ENCODE results near the gene PCARE. TPM values are rescaled to one million over a fixed set of nuclear protein-coding genes. Genes with fewer than 3 reads are reported as not detected.

PCARE gene
- total and polyA plus RNA-seq, 4 donors: not detected

GRCh38 chr2:29035016-29035745, 39.1 kb downstream of the PCARE start:
- Histone ChIP-seq H3K9ac (ENCODE audit: low read depth in 1 of 2, low read length in 2 of 2) (no peak overlapping the region), H3K4me3 (ENCODE audit: low read depth in 1 of 3, low read length in 3 of 3) (no peak overlapping the region), H3K27ac (ENCODE audit: low read depth in 1 of 2, low read length in 2 of 2) (no peak overlapping the region), H3K4me1 (ENCODE audit: control insufficient read depth in 4 of 4, insufficient read depth in 4 of 4, low read length in 3 of 4) (no peaks in the 10 kb centered on the region), H3K9me3 (ENCODE audit: control insufficient read depth in 4 of 4, low read length in 3 of 4) (no peaks in the 10 kb centered on the region), H3K36me3 (ENCODE audit: control insufficient read depth in 4 of 4, insufficient read depth in 3 of 4, low read depth in 1 of 4, low read length in 3 of 4) (no peaks in the 10 kb centered on the region), H3K27me3 (ENCODE audit: control insufficient read depth in 4 of 4, insufficient read depth in 4 of 4, low read length in 3 of 4) (no peaks in the 10 kb centered on the region)
- no peak for DNase-seq (ENCODE audit: low spot score)
- TF ChIP-seq ATF3 (IDR thresholded peaks at IDR 0.05): no peak
- no peak for TF ChIP-seq TAF1 (conservative IDR thresholded peaks at IDR 0.05)
- no peak for TF ChIP-seq FOXA1 (IDR thresholded peaks at IDR 0.05)
- TF ChIP-seq EGR1 (IDR thresholded peaks at IDR 0.05; ENCODE audit: low read depth in 2 of 2): no peak
- no peak for TF ChIP-seq ZBTB33 (IDR thresholded peaks at IDR 0.05)
- TF ChIP-seq NR2F2 (IDR thresholded peaks at IDR 0.05): no peak
- TF ChIP-seq HNF4A (conservative IDR thresholded peaks at IDR 0.05): no peak
- 93% methylated on average over 17 of the region's 17 CpGs for WGBS

- Histone ChIP-seq H3K4me3 (ENCODE audit: low read depth in 1 of 3, low read length in 3 of 3) (no peak overlapping the region), H3K27me3 (ENCODE audit: control insufficient read depth in 4 of 4, insufficient read depth in 4 of 4, low read length in 3 of 4) (no peaks in the 10 kb centered on the region), H3K4me1 (ENCODE audit: control insufficient read depth in 4 of 4, insufficient read depth in 4 of 4, low read length in 3 of 4) (no peaks in the 10 kb centered on the region), H3K27ac (ENCODE audit: low read depth in 1 of 2, low read length in 2 of 2) (no peak overlapping the region), H3K36me3 (ENCODE audit: control insufficient read depth in 4 of 4, insufficient read depth in 3 of 4, low read depth in 1 of 4, low read length in 3 of 4) (no peaks in the 10 kb centered on the region), H3K9me3 (ENCODE audit: control insufficient read depth in 4 of 4, low read length in 3 of 4) (no peaks in the 10 kb centered on the region), H3K9ac (ENCODE audit: low read depth in 1 of 2, low read length in 2 of 2) (no peak overlapping the region)
- no peak for DNase-seq (ENCODE audit: low spot score)
- no peak for TF ChIP-seq NR2F2 (IDR thresholded peaks at IDR 0.05)
- no peak for TF ChIP-seq MAX (IDR thresholded peaks at IDR 0.05)
- TF ChIP-seq SP1 (IDR thresholded peaks at IDR 0.05): no peak
- TF ChIP-seq YY1 (IDR thresholded peaks at IDR 0.05): no peak
- TF ChIP-seq GABPA (IDR thresholded peaks at IDR 0.05 in 1 of 2, conservative IDR thresholded peaks at IDR 0.05 in 1 of 2): no peak
- TF ChIP-seq ATF3 (IDR thresholded peaks at IDR 0.05): no peak
- no peak for TF ChIP-seq TAF1 (conservative IDR thresholded peaks at IDR 0.05)
- TF ChIP-seq FOXA1 (IDR thresholded peaks at IDR 0.05): no peak
- no peak for TF ChIP-seq FOXA2 (IDR thresholded peaks at IDR 0.05)
- TF ChIP-seq RAD21 (IDR thresholded peaks at IDR 0.05): no peak
- WGBS: 84% methylated on average over 6 of the region's 6 CpGs
These were observed 40.7 kb downstream of the PCARE start for GRCh38 chr2:29033656-29034055.

- Histone ChIP-seq H3K36me3 (ENCODE audit: control insufficient read depth in 4 of 4, insufficient read depth in 3 of 4, low read depth in 1 of 4, low read length in 3 of 4) (no peaks in the 10 kb centered on the region), H3K9me3 (ENCODE audit: control insufficient read depth in 4 of 4, low read length in 3 of 4) (no peaks in the 10 kb centered on the region), H3K9ac (ENCODE audit: low read depth in 1 of 2, low read length in 2 of 2) (no peak overlapping the region), H3K4me1 (ENCODE audit: control insufficient read depth in 4 of 4, insufficient read depth in 4 of 4, low read length in 3 of 4) (no peaks in the 10 kb centered on the region), H3K4me3 (ENCODE audit: low read depth in 1 of 3, low read length in 3 of 3) (no peak overlapping the region), H3K27me3 (ENCODE audit: control insufficient read depth in 4 of 4, insufficient read depth in 4 of 4, low read length in 3 of 4) (no peaks in the 10 kb centered on the region), H3K27ac (ENCODE audit: low read depth in 1 of 2, low read length in 2 of 2) (no peak overlapping the region)
- TF ChIP-seq RXRA (IDR thresholded peaks at IDR 0.05): no peak
- no peak for TF ChIP-seq EGR1 (IDR thresholded peaks at IDR 0.05; ENCODE audit: low read depth in 2 of 2)
- no peak for TF ChIP-seq GABPA (IDR thresholded peaks at IDR 0.05 in 1 of 2, conservative IDR thresholded peaks at IDR 0.05 in 1 of 2)
- no peak for TF ChIP-seq RAD21 (IDR thresholded peaks at IDR 0.05)
- TF ChIP-seq NR2F2 (IDR thresholded peaks at IDR 0.05): no peak
- no peak for TF ChIP-seq FOXA2 (IDR thresholded peaks at IDR 0.05)
- TF ChIP-seq MAX (IDR thresholded peaks at IDR 0.05): no peak
- TF ChIP-seq HNF4G (IDR thresholded peaks at IDR 0.05): no peak
- no peak for TF ChIP-seq HNF4A (conservative IDR thresholded peaks at IDR 0.05)
- no peak for TF ChIP-seq FOXA1 (IDR thresholded peaks at IDR 0.05)
- no peak for TF ChIP-seq ZBTB33 (IDR thresholded peaks at IDR 0.05)
- no peak for TF ChIP-seq ATF3 (IDR thresholded peaks at IDR 0.05)
- no peak for TF ChIP-seq CTCF (IDR thresholded peaks at IDR 0.05; ENCODE audit: low read depth, low read length, missing input control)
- WGBS: 58% methylated on average over 2 of the region's 2 CpGs
- DNase-seq (ENCODE audit: low spot score): no peak
These were observed 41.2 kb downstream of the PCARE start for GRCh38 chr2:29033172-29033571.
